Spleen (tissue), 11 donors: ENCODE measurements around the gene KSR2. TPM values are rescaled to one million over a fixed set of nuclear protein-coding genes. Genes with fewer than 3 reads are reported as not detected.

ENCODE experiments used
- DNase-seq: peaks from one replicate; pipeline ENCODE4 v3.0.0-alpha.2; 2020
- H3K27ac ChIP-seq, 8 donors: fragments of 200-600 bp; sonication (generic) in 7 of 8; 1 replicate in 4 of 8; 2 replicates in 4 of 8; pipeline versions ENCODE4 v1.5.0 to v1.8.0; 2016 to 2021; ENCODE audit warnings: inconsistent platforms in 4 of 8, mild to moderate bottlenecking in 4 of 8, moderate library complexity in 1 of 8
- H3K27me3 ChIP-seq, 7 donors: fragments of 200-600 bp; sonication (generic) in 6 of 7; replicated peaks in 1 of 7; 1 replicate in 4 of 7; 2 replicates in 3 of 7; pipeline versions ENCODE4 v1.5.0 to v1.8.0; 2016 to 2021; ENCODE audit warnings: inconsistent platforms in 3 of 7, mild to moderate bottlenecking in 1 of 7
- H3K36me3 ChIP-seq, 6 donors: fragments of 200-600 bp; sonication (generic) in 5 of 6; 1 replicate in 4 of 6; 2 replicates in 2 of 6; pipeline versions ENCODE4 v1.5.0 to v1.8.0; 2016 to 2021; ENCODE audit warnings: inconsistent platforms in 2 of 6
- H3K4me1 ChIP-seq, 6 donors: fragments of 200-600 bp; sonication (generic) in 5 of 6; 1 replicate in 3 of 6; 2 replicates in 3 of 6; pipeline versions ENCODE4 v1.5.0 to v1.8.0; 2016 to 2021; ENCODE audit warnings: inconsistent platforms in 3 of 6
- H3K4me3 ChIP-seq, 8 donors: fragments of 200-600 bp; sonication (generic) in 7 of 8; 1 replicate in 4 of 8; 2 replicates in 4 of 8; pipeline versions ENCODE4 v1.5.0 to v1.8.0; 2016 to 2021; ENCODE audit warnings: inconsistent platforms in 4 of 8, mild to moderate bottlenecking in 4 of 8, moderate library complexity in 2 of 8
- H3K9me3 ChIP-seq, 8 donors: fragments of 200-600 bp; sonication (generic) in 7 of 8; 1 replicate in 4 of 8; 2 replicates in 4 of 8; pipeline versions ENCODE4 v1.5.0 to v1.8.0; 2016 to 2021; ENCODE audit warnings: inconsistent platforms in 4 of 8
- POLR2A ChIP-seq, 3 donors: fragments of 450-650 bp; IDR thresholded peaks; one replicate each; pipeline ENCODE4 v1.5.1; 2017; ENCODE audit warnings: antibody characterized with exemption in 3 of 3, mild to moderate bottlenecking in 1 of 3
- POLR2AphosphoS5 ChIP-seq, 3 donors: sonication (generic); formaldehyde crosslinking; IDR thresholded peaks; one replicate each; pipeline ENCODE4 v1.5.1; 2017; ENCODE audit warnings: antibody characterized with exemption in 3 of 3
- WGBS, 5 donors: extraction: QIAGEN DNeasy Blood & Tissue Kit in 3 of 5; methylation state at CpG; one replicate each; pipeline versions ENCODE4 v1.1.5 to v1.1.7; 2013 to 2018; 5-methylcytosine and 5-hydroxymethylcytosine counted together
- intact Hi-C: fragments of 100-400 bp; cut with DNase I; formaldehyde crosslinking; loops from one replicate; pipeline ENCODE4 v1.15.0; 2023; ENCODE audit warnings: low total_unique reads
- polyA plus RNA-seq, 3 donors: library from polyadenylated mRNA; stranded (reverse); fragments of 200-250 nt; gene quantifications; one replicate each; pipeline ENCODE4 v1.2.1, GENCODE V29; 2013
- total RNA-seq, 7 donors: library from RNA; depleted of rRNA in 3 of 7; stranded (reverse); fragments of >200 nt in 3 of 7; fragmentation: NEBNext Ultra II Directional in 4 of 7; extraction: Animal tissue kit (Norgen Biotek cat#: 25700) in 4 of 7; gene quantifications; one replicate each; pipeline versions ENCODE4 v1.1.0 to v1.2.1, GENCODE V29; 2016 to 2021
- TF ChIP-seq, protein P1 (sequence below), 11 experiments: fragments of 200-600 bp in 7 of 11; fragments of 450-650 bp in 4 of 11; sonication (generic) in 4 of 11; IDR thresholded peaks in 8 of 11; conservative IDR thresholded peaks in 3 of 11; 1 replicate in 7 of 11; 2 replicates in 4 of 11; pipeline versions ENCODE4 v1.4.0 to v1.8.0; 2016 to 2021; ENCODE audit warnings: antibody characterized with exemption in 11 of 11, inconsistent platforms in 4 of 11, mild to moderate bottlenecking in 1 of 11
- donor health status: healthy with polysubstance abuse.
- donor health status: DM: no; HTN: no; CAD: no; lungs with moderate emphysema.
- donor health status: DM: no; HTN: no; CAD: no.
- donor health status: Bipolar disorder and iron deficiency.
- donor health status: healthy.
- donor health status: DM: no; HTN: no; CAD: no.
- donor health status: DM: yes; HTN: yes; CAD: no.

The KSR2 gene
- total and polyA plus RNA-seq, 10 donors, result under 0.01 to 0.09 (median 0.02) TPM; not detected in 4

DNA sequence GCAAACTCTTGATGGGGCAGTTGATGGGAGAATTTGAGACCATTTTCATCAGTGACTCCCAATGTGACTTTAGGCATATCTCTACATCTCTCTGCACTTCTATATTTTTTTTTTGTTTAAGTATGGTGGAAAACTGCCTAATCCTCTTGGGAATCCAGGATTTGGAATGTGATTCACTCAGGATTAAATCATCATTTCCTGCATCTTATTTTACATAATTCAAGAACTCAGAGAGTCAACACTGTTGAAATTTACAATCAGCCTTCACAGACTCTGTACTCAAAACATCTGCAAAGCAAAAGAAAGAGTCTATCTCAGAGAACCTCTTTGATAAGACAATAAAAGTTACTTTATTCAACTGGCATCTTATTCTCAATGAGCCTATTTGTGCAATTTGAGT is 346.7 kb downstream of the KSR2 start:
- TF ChIP-seq, protein P1, sequence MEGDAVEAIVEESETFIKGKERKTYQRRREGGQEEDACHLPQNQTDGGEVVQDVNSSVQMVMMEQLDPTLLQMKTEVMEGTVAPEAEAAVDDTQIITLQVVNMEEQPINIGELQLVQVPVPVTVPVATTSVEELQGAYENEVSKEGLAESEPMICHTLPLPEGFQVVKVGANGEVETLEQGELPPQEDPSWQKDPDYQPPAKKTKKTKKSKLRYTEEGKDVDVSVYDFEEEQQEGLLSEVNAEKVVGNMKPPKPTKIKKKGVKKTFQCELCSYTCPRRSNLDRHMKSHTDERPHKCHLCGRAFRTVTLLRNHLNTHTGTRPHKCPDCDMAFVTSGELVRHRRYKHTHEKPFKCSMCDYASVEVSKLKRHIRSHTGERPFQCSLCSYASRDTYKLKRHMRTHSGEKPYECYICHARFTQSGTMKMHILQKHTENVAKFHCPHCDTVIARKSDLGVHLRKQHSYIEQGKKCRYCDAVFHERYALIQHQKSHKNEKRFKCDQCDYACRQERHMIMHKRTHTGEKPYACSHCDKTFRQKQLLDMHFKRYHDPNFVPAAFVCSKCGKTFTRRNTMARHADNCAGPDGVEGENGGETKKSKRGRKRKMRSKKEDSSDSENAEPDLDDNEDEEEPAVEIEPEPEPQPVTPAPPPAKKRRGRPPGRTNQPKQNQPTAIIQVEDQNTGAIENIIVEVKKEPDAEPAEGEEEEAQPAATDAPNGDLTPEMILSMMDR (IDR thresholded peaks at IDR 0.05 in 8 of 11, conservative IDR thresholded peaks at IDR 0.05 in 3 of 11), result no peak
- TF ChIP-seq POLR2AphosphoS5 (IDR thresholded peaks at IDR 0.05) (no peak), POLR2A (IDR thresholded peaks at IDR 0.05) (no peak)
- H3K4me1 ChIP-seq, result no peaks in the 10 kb centered on the region
- no peaks in the 10 kb centered on the region for H3K27me3 ChIP-seq
- no peak for DNase-seq
- intact Hi-C loops, result no loop called here
- no peak overlapping the region for H3K27ac ChIP-seq
- H3K9me3 ChIP-seq, result peaks cover 0 to 7% (median 0%) of the 10 kb centered on the region in 8 donors
- H3K4me3 ChIP-seq, result no peak overlapping the region
- H3K36me3 ChIP-seq, result no peaks in the 10 kb centered on the region

- H3K27ac ChIP-seq, result no peak overlapping the region
- H3K36me3 ChIP-seq, result no peaks in the 10 kb centered on the region
- H3K9me3 ChIP-seq, result no peaks in the 10 kb centered on the region
- H3K27me3 ChIP-seq, result peaks cover 0 to 26% (median 0%) of the 10 kb centered on the region in 7 donors
- no peak overlapping the region for H3K4me3 ChIP-seq
- 62 to 72% (median 68%) methylated on average over 5 to 7 of the region's 7 CpGs for WGBS, 5 donors
- intact Hi-C loops, result no loop called here
- TF ChIP-seq POLR2AphosphoS5 (IDR thresholded peaks at IDR 0.05) (no peak), POLR2A (IDR thresholded peaks at IDR 0.05) (no peak)
- TF ChIP-seq, protein P1 (IDR thresholded peaks at IDR 0.05 in 8 of 11, conservative IDR thresholded peaks at IDR 0.05 in 3 of 11), result no peak
- H3K4me1 ChIP-seq, result no peaks in the 10 kb centered on the region
- DNase-seq, result no peak
Measured at GRCh38 chr12:117607778-117608177, 361.0 kb downstream of the KSR2 start.

DNA sequence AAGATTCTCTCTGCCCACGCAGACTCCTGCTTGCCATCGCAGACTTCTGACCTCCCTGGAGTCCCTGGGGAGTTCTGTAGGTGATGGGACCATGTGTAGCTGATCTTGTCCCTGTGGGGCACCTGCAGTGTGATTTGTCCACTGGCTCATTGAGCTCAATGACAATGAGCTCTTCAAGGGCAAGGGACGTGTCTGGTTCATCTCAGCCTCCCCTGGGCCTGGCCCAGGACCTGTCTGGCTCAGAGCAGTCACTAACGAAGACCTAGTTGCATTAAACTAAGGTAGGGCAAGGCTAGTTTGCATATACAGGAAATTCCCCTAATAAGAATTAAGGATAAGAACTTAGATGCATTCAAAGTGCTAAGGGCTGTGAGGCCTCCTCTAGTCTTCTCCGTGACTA is 361.8 kb downstream of the KSR2 start:
- no peaks in the 10 kb centered on the region for H3K36me3 ChIP-seq
- peaks cover 0 to 26% (median 0%) of the 10 kb centered on the region in 7 donors for H3K27me3 ChIP-seq
- no peak overlapping the region for H3K27ac ChIP-seq
- no peak for TF ChIP-seq POLR2AphosphoS5 (IDR thresholded peaks at IDR 0.05)
- TF ChIP-seq POLR2A (IDR thresholded peaks at IDR 0.05), result no peak
- TF ChIP-seq, protein P1 (IDR thresholded peaks at IDR 0.05 in 8 of 11, conservative IDR thresholded peaks at IDR 0.05 in 3 of 11), result no peak
- H3K4me1 ChIP-seq, result no peaks in the 10 kb centered on the region
- intact Hi-C loops, result no loop called here
- no peaks in the 10 kb centered on the region for H3K9me3 ChIP-seq
- DNase-seq, result no peak
- H3K4me3 ChIP-seq, result no peak overlapping the region
- 53 to 79% (median 56%) methylated on average over 5 of the region's 5 CpGs for WGBS, 5 donors

- no peaks in the 10 kb centered on the region for H3K36me3 ChIP-seq
Measured at GRCh38 chr12:117606024-117606423, 362.8 kb downstream of the KSR2 start.

More at GRCh38 chr12:117606024-117606423, 362.8 kb downstream of the KSR2 start:
- H3K27me3 ChIP-seq, result peaks cover 0 to 26% (median 0%) of the 10 kb centered on the region in 7 donors
- no peaks in the 10 kb centered on the region for H3K4me1 ChIP-seq
- H3K4me3 ChIP-seq, result no peak overlapping the region
- no peaks in the 10 kb centered on the region for H3K9me3 ChIP-seq
- DNase-seq, result no peak
- no peak overlapping the region for H3K27ac ChIP-seq
- intact Hi-C loops, result no loop called here
- TF ChIP-seq, protein P1 (IDR thresholded peaks at IDR 0.05 in 8 of 11, conservative IDR thresholded peaks at IDR 0.05 in 3 of 11), result no peak
- TF ChIP-seq POLR2AphosphoS5 (IDR thresholded peaks at IDR 0.05) (no peak), POLR2A (IDR thresholded peaks at IDR 0.05) (no peak)
